22Rv1 (cell line): Measurements from ENCODE around the gene GPR143.

Experiments used
- ZFX ChIP-seq: fragments of 450-650 bp; IDR thresholded peaks from 2 replicates; pipeline ENCODE4 v1.6.1; 2017; ENCODE audit warnings: antibody characterized with exemption, borderline replicate concordance
- TF ChIP-seq, protein P1 (sequence below): fragments of 450-650 bp; IDR thresholded peaks from 2 replicates; pipeline ENCODE4 v1.5.1; 2017; ENCODE audit warnings: mild to moderate bottlenecking

DNA sequence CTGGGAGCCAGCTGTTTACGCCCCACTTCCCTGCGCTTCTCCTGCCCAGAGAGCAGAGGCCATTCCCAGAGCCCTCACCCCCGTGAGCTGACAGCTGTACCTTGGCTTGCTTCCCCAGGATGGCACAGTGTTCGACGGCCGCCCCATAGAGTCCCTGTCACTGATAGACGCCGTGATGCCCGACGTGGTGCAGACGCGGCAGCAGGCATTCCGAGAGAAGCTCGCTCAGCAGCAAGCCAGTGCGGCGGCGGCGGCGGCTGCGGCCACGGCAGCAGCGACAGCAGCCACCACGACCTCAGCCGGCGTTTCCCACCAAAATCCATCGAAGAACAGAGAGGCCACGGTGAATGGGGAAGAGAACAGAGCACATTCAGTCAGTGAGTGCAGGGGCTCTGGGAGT is 77.7 kb downstream of the GPR143 start:
- TF ChIP-seq, protein P1, sequence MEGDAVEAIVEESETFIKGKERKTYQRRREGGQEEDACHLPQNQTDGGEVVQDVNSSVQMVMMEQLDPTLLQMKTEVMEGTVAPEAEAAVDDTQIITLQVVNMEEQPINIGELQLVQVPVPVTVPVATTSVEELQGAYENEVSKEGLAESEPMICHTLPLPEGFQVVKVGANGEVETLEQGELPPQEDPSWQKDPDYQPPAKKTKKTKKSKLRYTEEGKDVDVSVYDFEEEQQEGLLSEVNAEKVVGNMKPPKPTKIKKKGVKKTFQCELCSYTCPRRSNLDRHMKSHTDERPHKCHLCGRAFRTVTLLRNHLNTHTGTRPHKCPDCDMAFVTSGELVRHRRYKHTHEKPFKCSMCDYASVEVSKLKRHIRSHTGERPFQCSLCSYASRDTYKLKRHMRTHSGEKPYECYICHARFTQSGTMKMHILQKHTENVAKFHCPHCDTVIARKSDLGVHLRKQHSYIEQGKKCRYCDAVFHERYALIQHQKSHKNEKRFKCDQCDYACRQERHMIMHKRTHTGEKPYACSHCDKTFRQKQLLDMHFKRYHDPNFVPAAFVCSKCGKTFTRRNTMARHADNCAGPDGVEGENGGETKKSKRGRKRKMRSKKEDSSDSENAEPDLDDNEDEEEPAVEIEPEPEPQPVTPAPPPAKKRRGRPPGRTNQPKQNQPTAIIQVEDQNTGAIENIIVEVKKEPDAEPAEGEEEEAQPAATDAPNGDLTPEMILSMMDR: no peak
- no peak for TF ChIP-seq ZFX
